Measurements from ENCODE around the gene RHOT2.

Gene RHOT2

GRCh38 chr16:627454-628239 is 40.3 kb upstream of the RHOT2 start:
- no peak overlapping the region for H3K4me2 ChIP-seq (ENCODE audit: low read length)
- TF ChIP-seq EZH2 (IDR thresholded peaks at IDR 0.05; ENCODE audit: borderline replicate concordance, low read length) (no peak), CTCF (IDR thresholded peaks at IDR 0.05; ENCODE audit: low read length) (no peak)
- no peaks in the 10 kb centered on the region; the same call in 1 of the 2 replicates for H3K27me3 ChIP-seq (ENCODE audit: insufficient read depth, low read length)
- H3K79me2 ChIP-seq (ENCODE audit: insufficient read depth, low read length) = no peaks in the 10 kb centered on the region
- H4K20me1 ChIP-seq (ENCODE audit: insufficient read depth, low read length) = no peaks in the 10 kb centered on the region
- no peak overlapping the region for H3K4me3 ChIP-seq (ENCODE audit: low read depth, low read length, poor library complexity, severe bottlenecking)
- no peaks in the 10 kb centered on the region for H3K36me3 ChIP-seq (ENCODE audit: insufficient read depth, low read length)
- H3K9me3 ChIP-seq (ENCODE audit: low read length) = no peaks in the 10 kb centered on the region
- no peaks in the 10 kb centered on the region for H3K4me1 ChIP-seq (ENCODE audit: insufficient read depth, low read length, severe bottlenecking)
- H3K9me2 ChIP-seq (ENCODE audit: low read depth, low read length) = no peaks in the 10 kb centered on the region
- H3K9ac ChIP-seq (ENCODE audit: low read length) = no peak overlapping the region
- H2AFZ ChIP-seq (ENCODE audit: low read length) = no peak overlapping the region
- no peak overlapping the region for H3K27ac ChIP-seq (ENCODE audit: low read depth, low read length, poor library complexity, severe bottlenecking)
- H3F3A ChIP-seq (ENCODE audit: insufficient read depth, low read length) = no peaks in the 10 kb centered on the region

GRCh38 chr16:628321-629061 is 39.4 kb upstream of the RHOT2 start:
- TF ChIP-seq CTCF (IDR thresholded peaks at IDR 0.05; ENCODE audit: low read length) = no peak
- TF ChIP-seq EZH2 (IDR thresholded peaks at IDR 0.05; ENCODE audit: borderline replicate concordance, low read length) = no peak
- no peaks in the 10 kb centered on the region for H3K79me2 ChIP-seq (ENCODE audit: insufficient read depth, low read length)
- H2AFZ ChIP-seq (ENCODE audit: low read length) = no peak overlapping the region
- no peaks in the 10 kb centered on the region for H3K36me3 ChIP-seq (ENCODE audit: insufficient read depth, low read length)
- H3K9ac ChIP-seq (ENCODE audit: low read length) = no peak overlapping the region
- H4K20me1 ChIP-seq (ENCODE audit: insufficient read depth, low read length) = no peaks in the 10 kb centered on the region
- H3K4me2 ChIP-seq (ENCODE audit: low read length) = no peak overlapping the region
- H3K4me3 ChIP-seq (ENCODE audit: low read depth, low read length, poor library complexity, severe bottlenecking) = no peak overlapping the region
- no peaks in the 10 kb centered on the region for H3F3A ChIP-seq (ENCODE audit: insufficient read depth, low read length)
- H3K9me2 ChIP-seq (ENCODE audit: low read depth, low read length) = no peaks in the 10 kb centered on the region
- no peaks in the 10 kb centered on the region for H3K4me1 ChIP-seq (ENCODE audit: insufficient read depth, low read length, severe bottlenecking)
- H3K27ac ChIP-seq (ENCODE audit: low read depth, low read length, poor library complexity, severe bottlenecking) = no peak overlapping the region
- H3K9me3 ChIP-seq (ENCODE audit: low read length) = no peaks in the 10 kb centered on the region
- H3K27me3 ChIP-seq (ENCODE audit: insufficient read depth, low read length) = no peaks in the 10 kb centered on the region; the same call in 1 of the 2 replicates

GRCh38 chr16:629185-629832 is 38.6 kb upstream of the RHOT2 start:
- Histone ChIP-seq H3K27ac (ENCODE audit: low read depth, low read length, poor library complexity, severe bottlenecking) (no peak overlapping the region), H3F3A (ENCODE audit: insufficient read depth, low read length) (no peaks in the 10 kb centered on the region), H3K36me3 (ENCODE audit: insufficient read depth, low read length) (no peaks in the 10 kb centered on the region), H4K20me1 (ENCODE audit: insufficient read depth, low read length) (no peaks in the 10 kb centered on the region), H3K27me3 (ENCODE audit: insufficient read depth, low read length) (no peaks in the 10 kb centered on the region; the same call in 1 of the 2 replicates), H2AFZ (ENCODE audit: low read length) (no peak overlapping the region), H3K9me2 (ENCODE audit: low read depth, low read length) (no peaks in the 10 kb centered on the region), H3K9me3 (ENCODE audit: low read length) (no peaks in the 10 kb centered on the region), H3K4me1 (ENCODE audit: insufficient read depth, low read length, severe bottlenecking) (no peaks in the 10 kb centered on the region), H3K4me2 (ENCODE audit: low read length) (no peak overlapping the region), H3K4me3 (ENCODE audit: low read depth, low read length, poor library complexity, severe bottlenecking) (no peak overlapping the region), H3K79me2 (ENCODE audit: insufficient read depth, low read length) (no peaks in the 10 kb centered on the region), H3K9ac (ENCODE audit: low read length) (no peak overlapping the region)
- TF ChIP-seq EZH2 (IDR thresholded peaks at IDR 0.05; ENCODE audit: borderline replicate concordance, low read length) = no peak
- no peak for TF ChIP-seq CTCF (IDR thresholded peaks at IDR 0.05; ENCODE audit: low read length)
